Testis (tissue), 2 donors: ENCODE measurements around the gene NEAT1.

ENCODE experiments used
- POLR2A ChIP-seq: fragments of 450-650 bp; IDR thresholded peaks from one replicate; pipeline ENCODE4 v1.6.1; 2017; ENCODE audit warnings: antibody characterized with exemption, mild to moderate bottlenecking, moderate library complexity
- TF ChIP-seq, protein P1 (sequence below), 3 experiments: fragments of 450-650 bp in 2 of 3; fragments of 200-600 bp in 1 of 3; sonication (generic) in 1 of 3; IDR thresholded peaks; one replicate each; pipeline ENCODE4 v1.5.1; 2016 to 2019; ENCODE audit warnings: antibody characterized with exemption in 3 of 3, mild to moderate bottlenecking in 2 of 3, moderate library complexity in 1 of 3

- no peak for TF ChIP-seq POLR2A
- TF ChIP-seq, protein P1, sequence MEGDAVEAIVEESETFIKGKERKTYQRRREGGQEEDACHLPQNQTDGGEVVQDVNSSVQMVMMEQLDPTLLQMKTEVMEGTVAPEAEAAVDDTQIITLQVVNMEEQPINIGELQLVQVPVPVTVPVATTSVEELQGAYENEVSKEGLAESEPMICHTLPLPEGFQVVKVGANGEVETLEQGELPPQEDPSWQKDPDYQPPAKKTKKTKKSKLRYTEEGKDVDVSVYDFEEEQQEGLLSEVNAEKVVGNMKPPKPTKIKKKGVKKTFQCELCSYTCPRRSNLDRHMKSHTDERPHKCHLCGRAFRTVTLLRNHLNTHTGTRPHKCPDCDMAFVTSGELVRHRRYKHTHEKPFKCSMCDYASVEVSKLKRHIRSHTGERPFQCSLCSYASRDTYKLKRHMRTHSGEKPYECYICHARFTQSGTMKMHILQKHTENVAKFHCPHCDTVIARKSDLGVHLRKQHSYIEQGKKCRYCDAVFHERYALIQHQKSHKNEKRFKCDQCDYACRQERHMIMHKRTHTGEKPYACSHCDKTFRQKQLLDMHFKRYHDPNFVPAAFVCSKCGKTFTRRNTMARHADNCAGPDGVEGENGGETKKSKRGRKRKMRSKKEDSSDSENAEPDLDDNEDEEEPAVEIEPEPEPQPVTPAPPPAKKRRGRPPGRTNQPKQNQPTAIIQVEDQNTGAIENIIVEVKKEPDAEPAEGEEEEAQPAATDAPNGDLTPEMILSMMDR (IDR thresholded peaks at IDR 0.05): no peak
Measured at GRCh38 chr11:65404210-65404609, 18.4 kb upstream of the NEAT1 start.
